ENCODE data around the gene KRT77.

Gene KRT77

DNA sequence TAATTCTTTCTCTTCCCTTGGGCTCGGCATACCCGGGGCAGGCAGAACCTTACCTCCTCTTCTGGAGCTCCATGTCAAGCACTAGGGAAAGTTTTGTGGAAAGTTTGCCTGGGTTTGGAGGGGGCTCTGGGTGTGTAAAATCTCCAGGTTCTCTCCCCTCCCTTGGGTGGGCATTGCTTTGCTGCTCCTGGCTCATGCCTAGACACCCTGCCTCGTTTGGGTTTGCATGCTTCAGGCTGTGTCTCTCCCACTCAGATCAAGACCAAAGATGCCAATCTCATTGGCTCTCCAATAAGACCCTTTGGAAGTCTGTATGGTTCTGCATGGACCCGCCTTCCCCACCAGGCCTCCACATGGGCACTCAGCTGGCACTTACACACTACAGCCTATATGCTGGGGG, 45.1 kb downstream of the KRT77 start:
- no peak for DNase-seq (ENCODE audit: extremely low spot score)
- CTCF ChIA-PET, result no interaction called here
- no peak for TF ChIP-seq LEF1 (IDR thresholded peaks at IDR 0.05; ENCODE audit: borderline replicate concordance)
- no peak for TF ChIP-seq SP1 (IDR thresholded peaks at IDR 0.05)
- POLR2A ChIA-PET, result no interaction called here

DNA sequence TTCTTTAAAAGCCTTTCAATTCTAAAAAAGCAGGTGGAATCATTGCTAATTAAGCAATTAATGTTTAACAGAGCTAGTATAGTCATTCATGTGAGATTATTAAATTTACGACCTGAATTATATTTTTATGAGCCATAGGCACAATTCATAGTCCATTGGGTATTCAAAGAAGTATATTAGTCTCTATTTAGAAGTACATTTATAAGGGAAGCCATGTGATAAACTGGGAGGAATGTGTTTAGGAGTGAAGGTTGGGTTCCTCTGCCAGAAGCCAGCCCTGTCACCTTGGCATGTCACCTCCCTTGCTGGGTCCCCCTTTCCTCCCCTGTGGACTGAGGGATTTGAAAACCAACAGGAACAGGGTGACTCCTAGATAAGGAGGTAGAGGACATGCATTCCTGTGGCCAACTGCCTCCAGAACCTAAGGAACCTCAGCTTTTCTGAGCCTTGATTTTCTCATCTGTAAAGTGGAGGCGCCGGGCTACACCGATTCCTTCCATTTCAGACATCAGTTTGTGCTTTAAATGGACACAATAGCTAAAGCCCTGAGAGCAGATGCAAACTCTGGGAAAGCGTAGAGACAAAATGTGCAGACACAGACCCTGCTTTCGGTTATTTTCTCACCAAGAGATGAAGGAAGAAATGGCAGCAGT, 45.9 kb downstream of the KRT77 start:
- POLR2A ChIA-PET, result no interaction called here
- CTCF ChIA-PET, result interaction anchor here (0.9 kb wide), 1 partner anchor 75 kb away, joined by 3 read pairs; no protein-coding TSS in a partner anchor
- TF ChIP-seq LEF1 (IDR thresholded peaks at IDR 0.05; ENCODE audit: borderline replicate concordance) (no peak), FOXK2 (IDR thresholded peaks at IDR 0.05) (no peak)
- no peak for DNase-seq (ENCODE audit: extremely low spot score)

DNA sequence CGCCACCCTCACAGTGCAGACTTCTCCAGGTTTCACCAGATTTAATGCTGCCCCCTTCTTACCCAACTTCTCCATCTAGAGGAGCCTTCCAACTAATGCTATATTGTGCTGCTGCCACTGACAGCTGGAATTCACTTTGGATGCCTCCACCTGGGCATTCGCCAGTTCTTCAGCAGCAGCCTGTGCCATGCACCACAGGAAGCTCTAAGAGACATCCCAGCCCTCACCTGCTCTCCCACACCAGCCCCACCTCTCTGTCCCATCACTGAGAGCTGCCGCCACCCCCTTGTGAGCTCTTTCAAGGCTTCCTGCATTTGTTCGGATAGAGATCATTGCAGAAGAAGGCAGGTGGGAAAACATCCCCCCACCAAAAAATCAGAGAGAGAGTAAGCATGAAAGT, 46.7 kb downstream of the KRT77 start:
- no peak for TF ChIP-seq ZNF384 (IDR thresholded peaks at IDR 0.05)
- no peak for TF ChIP-seq FOXM1 (IDR thresholded peaks at IDR 0.05; ENCODE audit: borderline replicate concordance)
- CTCF ChIA-PET, result interaction anchor here (0.9 kb wide), 1 partner anchor 74 kb away, joined by 3 read pairs; no protein-coding TSS in a partner anchor
- POLR2A ChIA-PET, result no interaction called here
- DNase-seq (ENCODE audit: extremely low spot score), result no peak

DNA sequence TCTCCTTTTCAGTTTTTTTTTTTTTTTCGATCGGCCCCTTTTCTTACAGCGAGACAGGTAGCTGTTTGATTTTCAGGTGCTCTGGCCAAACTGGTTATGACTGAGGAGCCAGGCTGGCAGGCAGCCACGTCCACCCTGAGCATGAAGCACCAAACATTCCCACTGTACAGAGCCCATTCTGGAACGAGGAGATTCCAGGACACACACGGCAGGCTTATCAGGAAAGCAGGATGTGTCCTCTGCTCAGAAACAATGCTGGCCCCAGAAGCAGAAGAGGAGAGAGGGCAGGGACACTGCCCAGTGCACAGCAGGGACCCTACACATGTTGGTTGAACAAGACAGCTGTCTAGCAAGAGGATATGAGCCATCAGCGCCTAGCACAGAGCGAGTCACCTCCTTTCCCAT, 47.6 kb downstream of the KRT77 start:
- DNase-seq (ENCODE audit: extremely low spot score), result no peak
- ChIA-PET POLR2A (no interaction called here), CTCF (no interaction called here)
- TF ChIP-seq FOXM1 (IDR thresholded peaks at IDR 0.05; ENCODE audit: borderline replicate concordance) (no peak), LEF1 (IDR thresholded peaks at IDR 0.05; ENCODE audit: borderline replicate concordance) (no peak), SUZ12 (IDR thresholded peaks at IDR 0.05) (no peak), ARNT (IDR thresholded peaks at IDR 0.05) (no peak), CTBP1 (IDR thresholded peaks at IDR 0.05; ENCODE audit: borderline replicate concordance) (no peak), BHLHE40 (IDR thresholded peaks at IDR 0.05; ENCODE audit: borderline replicate concordance) (no peak), TARDBP (IDR thresholded peaks at IDR 0.05) (no peak), FOXA1 (IDR thresholded peaks at IDR 0.05) (no peak), FOXK2 (IDR thresholded peaks at IDR 0.05) (no peak), ZNF384 (IDR thresholded peaks at IDR 0.05) (no peak), ELF4 (IDR thresholded peaks at IDR 0.05) (no peak)
- TF ChIP-seq, protein P1, sequence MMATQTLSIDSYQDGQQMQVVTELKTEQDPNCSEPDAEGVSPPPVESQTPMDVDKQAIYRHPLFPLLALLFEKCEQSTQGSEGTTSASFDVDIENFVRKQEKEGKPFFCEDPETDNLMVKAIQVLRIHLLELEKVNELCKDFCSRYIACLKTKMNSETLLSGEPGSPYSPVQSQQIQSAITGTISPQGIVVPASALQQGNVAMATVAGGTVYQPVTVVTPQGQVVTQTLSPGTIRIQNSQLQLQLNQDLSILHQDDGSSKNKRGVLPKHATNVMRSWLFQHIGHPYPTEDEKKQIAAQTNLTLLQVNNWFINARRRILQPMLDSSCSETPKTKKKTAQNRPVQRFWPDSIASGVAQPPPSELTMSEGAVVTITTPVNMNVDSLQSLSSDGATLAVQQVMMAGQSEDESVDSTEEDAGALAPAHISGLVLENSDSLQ (IDR thresholded peaks at IDR 0.05), result no peak

GRCh38 chr12:52655251-52655650, 48.1 kb downstream of the KRT77 start:
- CTCF ChIA-PET, result no interaction called here
- POLR2A ChIA-PET, result no interaction called here
- TF ChIP-seq BHLHE40 (IDR thresholded peaks at IDR 0.05; ENCODE audit: borderline replicate concordance) (no peak), FOXK2 (IDR thresholded peaks at IDR 0.05) (no peak), L3MBTL2 (conservative IDR thresholded peaks at IDR 0.05) (no peak), FOXA1 (IDR thresholded peaks at IDR 0.05) (no peak), HDGF (IDR thresholded peaks at IDR 0.05; ENCODE audit: borderline replicate concordance) (no peak), ZNF384 (IDR thresholded peaks at IDR 0.05) (no peak), SP1 (IDR thresholded peaks at IDR 0.05) (no peak), CTBP1 (IDR thresholded peaks at IDR 0.05; ENCODE audit: borderline replicate concordance) (no peak), NFRKB (IDR thresholded peaks at IDR 0.05) (no peak), ARNT (IDR thresholded peaks at IDR 0.05) (no peak), LEF1 (IDR thresholded peaks at IDR 0.05; ENCODE audit: borderline replicate concordance) (no peak)
- TF ChIP-seq, protein P1 (IDR thresholded peaks at IDR 0.05), result no peak
- no peak for DNase-seq (ENCODE audit: extremely low spot score)

GRCh38 chr12:52651726-52652261, 51.5 kb downstream of the KRT77 start, which contains the start of gene KRT2:
Gene KRT2 (minus strand): TSS chr12:52652211. CDS start chr12:52652142, 69 bp downstream.
- ChIA-PET CTCF (no interaction called here), POLR2A (no interaction called here)
- TF ChIP-seq, protein P1 (IDR thresholded peaks at IDR 0.05), result no peak
- TF ChIP-seq SP1 (IDR thresholded peaks at IDR 0.05) (no peak), FOXK2 (IDR thresholded peaks at IDR 0.05) (no peak), ELF4 (IDR thresholded peaks at IDR 0.05) (no peak)
- no peak for DNase-seq (ENCODE audit: extremely low spot score)

DNA sequence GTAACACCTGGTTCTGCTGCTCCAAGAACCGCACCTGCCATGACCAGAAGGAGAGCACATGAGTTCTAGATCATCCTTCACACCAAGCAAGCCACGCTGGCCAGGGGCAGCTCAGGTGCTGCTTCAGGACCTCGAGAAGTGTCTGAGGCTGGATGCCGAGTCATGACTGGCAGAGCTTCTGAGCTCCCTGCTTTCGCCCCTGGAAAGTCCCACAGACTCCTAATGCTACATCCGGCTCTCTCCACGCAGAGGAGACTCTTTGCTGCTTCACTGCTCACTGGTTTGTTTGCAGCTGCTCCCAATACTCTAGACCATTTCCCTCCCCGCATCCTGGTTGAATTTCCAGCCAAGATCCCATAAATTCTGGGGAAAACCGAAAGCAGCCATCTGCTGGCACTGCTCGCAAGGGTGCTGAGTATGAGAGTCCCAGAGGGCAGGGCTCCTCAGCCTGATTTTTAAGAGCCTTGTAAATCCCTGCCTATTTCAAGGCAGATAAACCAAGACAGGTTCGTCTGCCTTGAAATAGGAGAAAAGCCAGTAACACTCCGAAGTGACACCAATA, 52.7 kb downstream of the KRT77 start:
- no peak for DNase-seq (ENCODE audit: extremely low spot score)
- ChIA-PET POLR2A (no interaction called here), CTCF (interaction anchor here (1.3 kb wide), 1 partner anchor 220 kb away, joined by 3 read pairs; no protein-coding TSS in a partner anchor)

More for the DNA sequence above, 52.7 kb downstream of the KRT77 start:
- TF ChIP-seq SP1 (IDR thresholded peaks at IDR 0.05) (no peak), SUZ12 (IDR thresholded peaks at IDR 0.05) (no peak)
